ENCODE data around the gene VPS52.
A peak's percentile ranks its signal among the peaks of the same experiment; 100 is the strongest.
"Not testable (repeated sequence)": the region's sequence is repeated elsewhere in the genome, so short reads cannot be mapped to it uniquely, and the experiment has no call there.

VPS52 gene

GRCh38 chr6:33278810-33279209 lies 7.1 kb upstream of the VPS52 start:
- 90 to 100% methylated on average over 1 to 2 of the region's 3 CpGs for WGBS, 2 experiments (ENCODE audit: insufficient coverage in 2 of 2)
- H3K4me3 ChIP-seq (ENCODE audit: extremely low read depth, insufficient read depth, low read length, poor library complexity, severe bottlenecking), result no peak overlapping the region

GRCh38 chr6:33278392-33278741 lies 6.7 kb upstream of the VPS52 start:
- H3K36me3 ChIP-seq (ENCODE audit: control insufficient read depth, insufficient read depth, low read length), result peaks cover 83% of the 10 kb centered on the region
- H3K4me1 ChIP-seq (ENCODE audit: control insufficient read depth, insufficient read depth, low read length, poor library complexity, severe bottlenecking), result peaks cover 25% of the 10 kb centered on the region
- no peak overlapping the region for H3K4me3 ChIP-seq (ENCODE audit: extremely low read depth, insufficient read depth, low read length, poor library complexity, severe bottlenecking)

More at GRCh38 chr6:33278810-33279209, 7.1 kb upstream of the VPS52 start:
- no peak overlapping the region for H3K27ac ChIP-seq (ENCODE audit: low read depth, low read length, severe bottlenecking)
- peaks cover 25% of the 10 kb centered on the region for H3K4me1 ChIP-seq (ENCODE audit: control insufficient read depth, insufficient read depth, low read length, poor library complexity, severe bottlenecking)
- no peaks in the 10 kb centered on the region for H3K9me3 ChIP-seq (ENCODE audit: control insufficient read depth, low read length)
- peaks cover 83% of the 10 kb centered on the region for H3K36me3 ChIP-seq (ENCODE audit: control insufficient read depth, insufficient read depth, low read length)

GRCh38 chr6:33277663-33278391 lies 6.2 kb upstream of the VPS52 start:
- Histone ChIP-seq H3K4me1 (ENCODE audit: control insufficient read depth, insufficient read depth, low read length, poor library complexity, severe bottlenecking) (peaks cover 25% of the 10 kb centered on the region), H3K4me3 (ENCODE audit: extremely low read depth, insufficient read depth, low read length, poor library complexity, severe bottlenecking) (peak overlapping the region; percentile 49), H3K36me3 (ENCODE audit: control insufficient read depth, insufficient read depth, low read length) (peaks cover 84% of the 10 kb centered on the region), H3K27ac (ENCODE audit: low read depth, low read length, severe bottlenecking) (peak overlapping the region; percentile 79), H3K9me3 (ENCODE audit: control insufficient read depth, low read length) (no peaks in the 10 kb centered on the region)
- WGBS, 2 experiments (ENCODE audit: insufficient coverage in 2 of 2), result 60 to 62% methylated on average over 32 to 39 of the region's 39 CpGs

More at GRCh38 chr6:33278392-33278741, 6.7 kb upstream of the VPS52 start:
- H3K9me3 ChIP-seq (ENCODE audit: control insufficient read depth, low read length), result no peaks in the 10 kb centered on the region
- H3K27ac ChIP-seq (ENCODE audit: low read depth, low read length, severe bottlenecking), result no peak overlapping the region
- 89 to 97% methylated on average over 6 of the region's 9 CpGs for WGBS, 2 experiments (ENCODE audit: insufficient coverage in 2 of 2)

- Histone ChIP-seq H3K9me3 (ENCODE audit: control insufficient read depth, low read length) (no peaks in the 10 kb centered on the region), H3K4me1 (ENCODE audit: control insufficient read depth, insufficient read depth, low read length, poor library complexity, severe bottlenecking) (peaks cover 25% of the 10 kb centered on the region), H3K4me3 (ENCODE audit: extremely low read depth, insufficient read depth, low read length, poor library complexity, severe bottlenecking) (peak within 1 kb of the TSS; percentile 49), H3K36me3 (ENCODE audit: control insufficient read depth, insufficient read depth, low read length) (peaks cover 82% of the 10 kb centered on the region), H3K27ac (ENCODE audit: low read depth, low read length, severe bottlenecking) (peak within 1 kb of the TSS; percentile 79)
- WGBS, 2 experiments (ENCODE audit: insufficient coverage in 2 of 2), result 1 to 2% methylated on average over 52 to 76 of the region's 80 CpGs
Measured at GRCh38 chr6:33276864-33277662, 5.4 kb upstream of the VPS52 start, which contains the start of gene B3GALT4. Gene B3GALT4 (plus strand): TSS chr6:33277123. CDS start chr6:33277420, 297 bp downstream.

GRCh38 chr6:33276581-33276863 lies 4.8 kb upstream of the VPS52 start:
- H3K36me3 ChIP-seq (ENCODE audit: control insufficient read depth, insufficient read depth, low read length), result peaks cover 77% of the 10 kb centered on the region
- H3K4me3 ChIP-seq (ENCODE audit: extremely low read depth, insufficient read depth, low read length, poor library complexity, severe bottlenecking), result peak overlapping the region; percentile 49
- H3K27ac ChIP-seq (ENCODE audit: low read depth, low read length, severe bottlenecking), result peak overlapping the region; percentile 79
- H3K4me1 ChIP-seq (ENCODE audit: control insufficient read depth, insufficient read depth, low read length, poor library complexity, severe bottlenecking), result peaks cover 25% of the 10 kb centered on the region
- H3K9me3 ChIP-seq (ENCODE audit: control insufficient read depth, low read length), result no peaks in the 10 kb centered on the region

- Histone ChIP-seq H3K27ac (ENCODE audit: low read depth, low read length, severe bottlenecking) (peak overlapping the region; percentile 79), H3K36me3 (ENCODE audit: control insufficient read depth, insufficient read depth, low read length) (peaks cover 72% of the 10 kb centered on the region), H3K4me3 (ENCODE audit: extremely low read depth, insufficient read depth, low read length, poor library complexity, severe bottlenecking) (peak overlapping the region; percentile 49), H3K4me1 (ENCODE audit: control insufficient read depth, insufficient read depth, low read length, poor library complexity, severe bottlenecking) (peaks cover 25% of the 10 kb centered on the region)
- not testable (repeated sequence) for H3K9me3 ChIP-seq (ENCODE audit: control insufficient read depth, low read length)
- 74 to 83% methylated on average over 7 of the region's 16 CpGs for WGBS, 2 experiments (ENCODE audit: insufficient coverage in 2 of 2)
Measured at GRCh38 chr6:33275795-33276580, 4.3 kb upstream of the VPS52 start.

GRCh38 chr6:33273924-33274902 lies 2.5 kb upstream of the VPS52 start:
- peaks cover 64% of the 10 kb centered on the region for H3K36me3 ChIP-seq (ENCODE audit: control insufficient read depth, insufficient read depth, low read length)
- H3K4me3 ChIP-seq (ENCODE audit: extremely low read depth, insufficient read depth, low read length, poor library complexity, severe bottlenecking), result peak overlapping the region; percentile 69
- no peaks in the 10 kb centered on the region for H3K9me3 ChIP-seq (ENCODE audit: control insufficient read depth, low read length)
- H3K27ac ChIP-seq (ENCODE audit: low read depth, low read length, severe bottlenecking), result no peak overlapping the region
- 71 to 84% methylated on average over 6 to 10 of the region's 14 CpGs for WGBS, 2 experiments (ENCODE audit: insufficient coverage in 2 of 2)
- H3K4me1 ChIP-seq (ENCODE audit: control insufficient read depth, insufficient read depth, low read length, poor library complexity, severe bottlenecking), result peaks cover 25% of the 10 kb centered on the region

GRCh38 chr6:33273129-33273923 lies 1.6 kb upstream of the VPS52 start:
- H3K27ac ChIP-seq (ENCODE audit: low read depth, low read length, severe bottlenecking), result peak overlapping the region; percentile 43
- peak overlapping the region; percentile 69 for H3K4me3 ChIP-seq (ENCODE audit: extremely low read depth, insufficient read depth, low read length, poor library complexity, severe bottlenecking)
- no peaks in the 10 kb centered on the region for H3K9me3 ChIP-seq (ENCODE audit: control insufficient read depth, low read length)
- 36 to 75% methylated on average over 5 to 6 of the region's 11 CpGs for WGBS, 2 experiments (ENCODE audit: insufficient coverage in 2 of 2)
- H3K4me1 ChIP-seq (ENCODE audit: control insufficient read depth, insufficient read depth, low read length, poor library complexity, severe bottlenecking), result peaks cover 25% of the 10 kb centered on the region
- peaks cover 65% of the 10 kb centered on the region for H3K36me3 ChIP-seq (ENCODE audit: control insufficient read depth, insufficient read depth, low read length)

- Histone ChIP-seq H3K4me3 (ENCODE audit: extremely low read depth, insufficient read depth, low read length, poor library complexity, severe bottlenecking) (peak overlapping the region; percentile 69), H3K27ac (ENCODE audit: low read depth, low read length, severe bottlenecking) (peak overlapping the region; percentile 94), H3K36me3 (ENCODE audit: control insufficient read depth, insufficient read depth, low read length) (peaks cover 68% of the 10 kb centered on the region), H3K4me1 (ENCODE audit: control insufficient read depth, insufficient read depth, low read length, poor library complexity, severe bottlenecking) (peaks cover 21% of the 10 kb centered on the region), H3K9me3 (ENCODE audit: control insufficient read depth, low read length) (no peaks in the 10 kb centered on the region)
- WGBS, 2 experiments (ENCODE audit: insufficient coverage in 2 of 2), result 0% methylated on average over 2 to 15 of the region's 22 CpGs
Measured at GRCh38 chr6:33272275-33273128, 826 bp upstream of the VPS52 start.
